ENCODE data around the gene OGFOD3. TPM values are rescaled to one million over a fixed set of nuclear protein-coding genes. Genes with fewer than 3 reads are reported as not detected.
"Not testable (repeated sequence)": the region's sequence is repeated elsewhere in the genome, so short reads cannot be mapped to it uniquely, and the experiment has no call there.

OGFOD3 gene
- total and polyA plus RNA-seq, 2 donors (not counting 3 experiments of a cell fraction or from before 2014, with no cell fraction given), result 31.7 to 34.8 TPM

DNA sequence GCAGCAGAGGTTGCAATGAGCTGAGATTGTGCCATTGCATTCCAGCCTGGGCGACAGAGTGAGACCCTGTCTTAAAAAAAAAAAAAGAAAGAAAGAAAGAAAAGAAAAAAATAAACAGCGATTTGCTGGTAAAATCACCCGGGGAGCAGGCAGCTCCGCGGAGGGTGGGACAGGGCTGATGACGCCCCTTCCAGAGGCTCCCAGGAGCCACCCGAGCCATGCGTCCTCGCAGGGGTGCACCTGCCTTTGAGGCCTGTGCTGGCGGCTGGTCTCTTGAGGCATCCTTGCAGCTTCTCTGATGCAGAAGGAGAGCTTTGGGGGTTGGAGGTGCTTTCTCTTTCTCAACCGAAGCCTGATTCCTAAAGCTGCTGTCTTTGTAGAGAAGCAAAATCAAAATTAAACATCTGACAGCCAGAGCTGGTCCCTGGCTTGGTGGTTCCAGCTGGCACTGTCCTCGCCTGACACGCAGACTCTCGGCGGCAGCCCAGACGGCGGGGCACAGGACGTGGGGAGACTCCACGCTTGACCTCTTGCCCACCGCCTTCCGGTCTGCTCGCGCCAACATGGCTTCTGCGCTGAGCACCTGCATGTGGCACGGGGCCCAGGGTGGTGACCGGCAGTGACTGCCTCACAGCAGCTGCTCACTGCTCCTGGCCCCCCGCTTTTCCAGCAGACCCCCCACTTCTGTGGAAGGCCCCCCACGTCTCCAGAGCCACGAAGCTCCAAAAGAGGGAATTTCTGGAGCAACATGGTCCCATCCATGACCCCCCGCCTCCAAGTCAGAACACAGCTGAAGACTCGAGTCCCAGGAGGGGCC lies 40.3 kb downstream of the OGFOD3 start:
- DNase-seq (ENCODE audit: low read depth, low spot score) (no peak), FAIRE-seq (no peak)
- CTCF ChIA-PET, result interaction anchor here (1.0 kb wide), 1 partner anchor 16 kb away, joined by 3 read pairs; no protein-coding TSS in a partner anchor
- POLR2A ChIA-PET, result no interaction called here
- Histone ChIP-seq H3K79me2 (ENCODE audit: control insufficient read depth, insufficient read depth, low read length) (no peaks in the 10 kb centered on the region), H4K20me1 (replicated peaks; ENCODE audit: control insufficient read depth, extremely low read depth, insufficient read depth, low read length) (no peaks in the 10 kb centered on the region), H3K36me3 (ENCODE audit: control insufficient read depth in 2 of 2, extremely low read depth in 1 of 2, insufficient read depth in 2 of 2, low read length in 2 of 2) (no peaks in the 10 kb centered on the region), H3K27me3 (ENCODE audit: control insufficient read depth in 2 of 2, insufficient read depth in 2 of 2, low read length in 2 of 2) (peaks cover 3 to 9% of the 10 kb centered on the region in 2 experiments), H3K4me1 (ENCODE audit: control insufficient read depth, extremely low read depth, insufficient read depth, low read length) (no peaks in the 10 kb centered on the region), H3K9me3 (replicated peaks; ENCODE audit: control insufficient read depth, insufficient read depth, low read length) (no peaks in the 10 kb centered on the region), H2AFZ (ENCODE audit: low read depth, low read length) (no peak overlapping the region), H3K27ac (ENCODE audit: insufficient read depth, low read depth, low read length) (no peak overlapping the region), H3K4me2 (ENCODE audit: insufficient read depth, low read length) (no peak overlapping the region), H3K4me3 (replicated peaks in 1 of 3; ENCODE audit: insufficient read depth in 1 of 3, low read depth in 1 of 3, low read length in 3 of 3) (no peak overlapping the region), H3K9me1 (replicated peaks; ENCODE audit: control insufficient read depth, extremely low read depth, insufficient read depth, low read length) (no peaks in the 10 kb centered on the region), H3K9ac (replicated peaks; ENCODE audit: extremely low read depth, insufficient read depth, low read length) (no peak overlapping the region)
- intact Hi-C loops (cut with micrococcal nuclease) (no loop called here), dilution Hi-C loops (cut with MboI; ENCODE audit: extremely low pct_ligation_motif_present, low sequenced_read_pairs) (no loop called here)
- no TSS peak for BruUV-seq (replicated peaks)
- TF ChIP-seq MYC (IDR thresholded peaks at IDR 0.05; ENCODE audit: low read depth, low read length), result no peak
- no peak for TF ChIP-seq FOS (IDR thresholded peaks at IDR 0.05; ENCODE audit: borderline replicate concordance, insufficient read depth, low read length)
- TF ChIP-seq, protein P1, sequence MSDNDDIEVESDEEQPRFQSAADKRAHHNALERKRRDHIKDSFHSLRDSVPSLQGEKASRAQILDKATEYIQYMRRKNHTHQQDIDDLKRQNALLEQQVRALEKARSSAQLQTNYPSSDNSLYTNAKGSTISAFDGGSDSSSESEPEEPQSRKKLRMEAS (IDR thresholded peaks at IDR 0.05; ENCODE audit: insufficient read depth, insufficient read length), result no peak

DNA sequence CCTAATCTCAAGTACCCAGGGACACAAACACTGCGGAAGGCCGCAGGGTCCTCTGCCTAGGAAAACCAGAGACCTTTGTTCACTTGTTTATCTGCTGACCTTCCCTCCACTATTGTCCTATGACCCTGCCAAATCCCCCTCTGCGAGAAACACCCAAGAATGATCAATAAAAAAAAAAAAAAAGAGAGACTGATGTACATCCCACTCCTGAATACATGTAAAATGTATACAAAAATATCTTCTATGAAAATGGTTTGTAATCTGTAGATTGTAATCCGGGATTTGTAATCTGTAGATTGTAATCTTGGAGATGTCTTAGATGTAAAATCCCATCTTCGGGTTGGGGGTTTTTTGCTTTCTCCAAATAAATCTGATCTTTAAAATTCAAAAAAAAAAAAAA lies 41.1 kb downstream of the OGFOD3 start:
- H2AFZ ChIP-seq (ENCODE audit: low read depth, low read length); dilution Hi-C loops (cut with MboI; ENCODE audit: extremely low pct_ligation_motif_present, low sequenced_read_pairs); FAIRE-seq; POLR2A ChIA-PET; H3K36me3 ChIP-seq (ENCODE audit: control insufficient read depth in 2 of 2, extremely low read depth in 1 of 2, insufficient read depth in 2 of 2, low read length in 2 of 2); H3K9me3 ChIP-seq (replicated peaks; ENCODE audit: control insufficient read depth, insufficient read depth, low read length); H4K20me1 ChIP-seq (replicated peaks; ENCODE audit: control insufficient read depth, extremely low read depth, insufficient read depth, low read length); H3K79me2 ChIP-seq (ENCODE audit: control insufficient read depth, insufficient read depth, low read length); intact Hi-C loops (cut with micrococcal nuclease); H3K4me1 ChIP-seq (ENCODE audit: control insufficient read depth, extremely low read depth, insufficient read depth, low read length); H3K9ac ChIP-seq (replicated peaks; ENCODE audit: extremely low read depth, insufficient read depth, low read length); H3K4me3 ChIP-seq (replicated peaks in 1 of 3; ENCODE audit: insufficient read depth in 1 of 3, low read depth in 1 of 3, low read length in 3 of 3); BruUV-seq (replicated peaks); H3K9me1 ChIP-seq (replicated peaks; ENCODE audit: control insufficient read depth, extremely low read depth, insufficient read depth, low read length); DNase-seq (ENCODE audit: low read depth, low spot score); H3K27ac ChIP-seq (ENCODE audit: insufficient read depth, low read depth, low read length); H3K4me2 ChIP-seq (ENCODE audit: insufficient read depth, low read length): not testable (repeated sequence)
- H3K27me3 ChIP-seq (ENCODE audit: control insufficient read depth in 2 of 2, insufficient read depth in 2 of 2, low read length in 2 of 2), result peaks cover 10 to 13% of the 10 kb centered on the region in 2 experiments
- CTCF ChIA-PET, result interaction anchor here (1.0 kb wide), 1 partner anchor 15 kb away, joined by 3 read pairs; no protein-coding TSS in a partner anchor

Measured in endothelial cell of umbilical vein (primary cell).